Fibroblast of villous mesenchyme (primary cell): ENCODE results near the gene RABEP2. TPM values are rescaled to one million over a fixed set of nuclear protein-coding genes. Genes with fewer than 3 reads are reported as not detected.
"Not testable (repeated sequence)": the region's sequence is repeated elsewhere in the genome, so short reads cannot be mapped to it uniquely, and the experiment has no call there.

Experiments
- DNase-seq: peaks from one replicate; pipeline ENCODE4 v3.0.0-alpha.2; 2010; ENCODE audit warnings: low read depth
- H3K4me3 ChIP-seq: 2 replicates; pipeline ENCODE4 v1.5.1; 2011; ENCODE audit warnings: low read depth, mild to moderate bottlenecking, low read length
- total RNA-seq: library from RNA; depleted of rRNA; stranded (reverse); fragments of >200 nt; gene quantifications from 2 replicates; pipeline ENCODE4 v1.2.3, GENCODE V29; 2012
- TF ChIP-seq, protein P1 (sequence below): IDR thresholded peaks from 2 replicates; pipeline ENCODE4 v1.5.1; 2012; ENCODE audit warnings: low read depth, mild to moderate bottlenecking, low read length; ENCODE audit not compliant: insufficient read depth

The RABEP2 gene
- total RNA-seq, 1 donor: 29.4 TPM

DNA sequence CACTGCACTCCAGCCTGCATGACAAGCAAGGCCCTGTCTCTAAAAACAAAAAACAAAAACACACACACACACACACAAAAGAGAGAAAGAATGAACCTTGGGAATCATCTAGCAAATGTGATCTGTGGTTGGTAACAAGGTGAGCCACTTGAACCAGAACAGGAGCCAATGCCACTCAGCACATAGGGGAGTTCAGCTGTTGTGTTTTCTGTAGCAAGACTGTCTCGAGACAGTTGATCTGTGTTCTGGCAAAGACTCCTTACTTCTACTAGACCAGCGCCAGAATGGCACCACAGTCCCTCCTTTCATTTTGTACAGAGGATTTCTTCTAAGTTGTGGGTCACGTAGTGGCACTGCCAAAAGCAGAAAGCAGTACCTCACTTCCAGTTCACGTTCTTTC, 26.1 kb downstream of the RABEP2 start:
- no peak overlapping the region for H3K4me3 ChIP-seq
- TF ChIP-seq, protein P1, sequence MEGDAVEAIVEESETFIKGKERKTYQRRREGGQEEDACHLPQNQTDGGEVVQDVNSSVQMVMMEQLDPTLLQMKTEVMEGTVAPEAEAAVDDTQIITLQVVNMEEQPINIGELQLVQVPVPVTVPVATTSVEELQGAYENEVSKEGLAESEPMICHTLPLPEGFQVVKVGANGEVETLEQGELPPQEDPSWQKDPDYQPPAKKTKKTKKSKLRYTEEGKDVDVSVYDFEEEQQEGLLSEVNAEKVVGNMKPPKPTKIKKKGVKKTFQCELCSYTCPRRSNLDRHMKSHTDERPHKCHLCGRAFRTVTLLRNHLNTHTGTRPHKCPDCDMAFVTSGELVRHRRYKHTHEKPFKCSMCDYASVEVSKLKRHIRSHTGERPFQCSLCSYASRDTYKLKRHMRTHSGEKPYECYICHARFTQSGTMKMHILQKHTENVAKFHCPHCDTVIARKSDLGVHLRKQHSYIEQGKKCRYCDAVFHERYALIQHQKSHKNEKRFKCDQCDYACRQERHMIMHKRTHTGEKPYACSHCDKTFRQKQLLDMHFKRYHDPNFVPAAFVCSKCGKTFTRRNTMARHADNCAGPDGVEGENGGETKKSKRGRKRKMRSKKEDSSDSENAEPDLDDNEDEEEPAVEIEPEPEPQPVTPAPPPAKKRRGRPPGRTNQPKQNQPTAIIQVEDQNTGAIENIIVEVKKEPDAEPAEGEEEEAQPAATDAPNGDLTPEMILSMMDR: no peak
- DNase-seq: no peak

DNA sequence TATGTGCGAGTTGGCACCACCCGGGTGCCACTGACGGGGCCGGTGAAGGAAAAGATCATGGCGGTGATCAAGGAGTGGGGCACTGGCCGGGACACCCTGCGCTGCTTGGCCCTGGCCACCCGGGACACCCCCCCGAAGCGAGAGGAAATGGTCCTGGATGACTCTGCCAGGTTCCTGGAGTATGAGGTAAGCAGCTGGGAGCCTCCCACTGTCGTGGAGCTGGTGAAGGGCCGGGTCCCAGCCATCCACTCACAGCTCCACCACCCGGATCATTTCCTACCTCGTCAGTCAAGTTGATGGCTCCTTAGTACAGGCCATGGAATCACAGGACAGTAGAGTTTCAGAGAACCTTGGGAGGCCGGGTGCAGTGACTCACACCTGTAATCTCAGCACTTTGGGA, 26.8 kb downstream of the RABEP2 start:
- no peak overlapping the region for H3K4me3 ChIP-seq
- DNase-seq: no peak
- TF ChIP-seq, protein P1: no peak

DNA sequence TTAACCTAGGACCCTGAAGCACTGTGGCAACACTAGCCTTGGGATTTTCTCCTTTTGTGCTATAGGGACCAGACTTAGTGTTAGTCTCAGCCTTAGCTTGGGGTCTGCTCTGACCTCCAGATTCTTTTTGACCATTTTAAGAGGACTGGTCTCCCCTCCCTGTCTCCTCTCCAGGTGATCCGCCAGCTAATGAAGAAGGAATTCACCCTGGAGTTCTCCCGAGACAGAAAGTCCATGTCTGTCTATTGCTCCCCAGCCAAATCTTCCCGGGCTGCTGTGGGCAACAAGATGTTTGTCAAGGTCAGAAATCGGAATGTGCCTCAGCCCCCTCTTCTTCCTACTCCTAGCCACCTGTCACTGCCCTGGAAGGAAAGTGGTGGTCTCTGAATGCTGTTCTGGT, 27.2 kb downstream of the RABEP2 start:
- no peak for DNase-seq
- TF ChIP-seq, protein P1: no peak
- no peak overlapping the region for H3K4me3 ChIP-seq

DNA sequence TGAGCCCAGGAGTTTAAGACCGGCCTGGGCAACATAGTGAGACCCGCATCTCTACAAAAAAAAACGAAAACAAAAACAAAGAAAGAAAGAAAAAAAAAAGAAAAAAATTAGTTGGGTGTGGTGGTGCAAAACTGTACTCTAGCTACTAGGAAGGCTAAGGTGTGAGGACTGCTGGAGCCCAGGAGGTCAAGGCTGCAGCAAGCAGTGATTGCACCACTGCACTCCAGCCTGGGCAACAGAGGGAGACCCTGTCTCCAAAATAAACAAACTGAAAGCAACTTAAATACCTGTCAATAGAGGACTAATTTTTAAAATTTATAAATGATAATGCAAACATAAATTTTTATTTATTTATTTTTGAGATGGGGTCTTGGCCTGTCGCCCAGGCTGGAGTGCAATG, 29.4 kb downstream of the RABEP2 start:
- DNase-seq: no peak
- H3K4me3 ChIP-seq: no peak overlapping the region
- TF ChIP-seq, protein P1: no peak

DNA sequence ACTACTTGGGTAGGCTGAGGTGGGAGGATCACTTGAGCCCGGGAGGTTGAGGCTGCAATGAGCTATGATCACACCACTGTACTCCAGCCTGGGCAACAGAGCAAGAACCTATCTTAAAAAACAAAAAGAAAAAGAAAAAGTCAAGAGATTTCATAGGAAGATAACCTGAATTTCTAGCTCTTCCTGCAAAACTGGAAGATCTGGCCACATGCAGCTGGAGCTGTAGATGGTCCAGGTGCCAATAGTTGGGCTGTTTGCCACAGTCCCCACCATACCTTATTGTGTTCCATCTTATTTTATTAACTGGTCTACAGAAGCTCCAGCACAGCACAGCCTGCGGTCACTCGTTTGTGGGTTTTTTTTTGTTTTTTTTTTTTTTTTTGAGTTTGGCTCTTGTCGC, 31.7 kb downstream of the RABEP2 start:
- TF ChIP-seq, protein P1: no peak
- H3K4me3 ChIP-seq: no peak overlapping the region
- no peak for DNase-seq

DNA sequence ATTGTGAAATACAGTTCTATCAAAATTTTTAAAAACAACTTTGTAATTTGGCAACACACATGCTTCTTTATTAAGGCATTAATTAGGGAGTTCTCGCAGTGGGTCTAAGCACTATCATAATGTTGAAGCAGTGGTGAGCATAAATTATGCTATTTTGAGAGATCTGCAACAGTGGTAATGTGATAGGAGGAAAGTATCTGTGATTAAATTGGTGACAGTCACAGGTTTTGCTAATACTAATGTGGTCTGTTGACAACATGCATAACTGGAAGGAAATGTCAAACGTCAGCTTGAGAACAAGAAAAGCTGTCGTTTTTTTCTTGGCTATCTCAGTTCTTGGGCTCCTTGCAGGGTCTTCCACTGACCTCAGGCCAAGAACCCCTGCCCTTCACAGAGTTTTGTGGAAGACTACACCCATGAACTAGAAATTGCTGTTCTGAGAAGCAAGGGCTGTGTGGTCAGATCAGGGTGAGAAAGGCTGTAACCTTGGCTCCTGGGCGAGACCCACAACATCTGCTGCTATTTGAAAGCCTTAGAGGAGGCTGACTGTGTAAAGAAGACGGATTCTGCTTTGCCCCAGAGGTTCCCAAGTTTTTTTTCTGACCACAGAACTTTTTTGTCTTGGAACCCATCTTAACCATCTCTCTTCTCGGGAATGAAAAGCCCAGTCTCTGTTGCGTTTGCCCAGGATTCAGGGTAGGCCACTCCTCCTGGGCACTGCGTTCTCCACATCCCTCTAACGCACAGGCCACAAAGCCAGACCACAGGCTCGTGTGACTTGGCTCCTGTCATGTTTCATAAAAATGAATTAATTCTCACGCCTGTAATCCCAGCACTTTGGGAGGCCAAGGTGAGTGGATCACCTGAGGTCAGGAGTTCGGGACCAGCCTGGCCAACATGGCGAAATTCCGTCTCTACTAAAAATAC, 32.8 kb downstream of the RABEP2 start:
- H3K4me3 ChIP-seq: no peak overlapping the region
- DNase-seq: no peak
- TF ChIP-seq, protein P1: no peak

DNA sequence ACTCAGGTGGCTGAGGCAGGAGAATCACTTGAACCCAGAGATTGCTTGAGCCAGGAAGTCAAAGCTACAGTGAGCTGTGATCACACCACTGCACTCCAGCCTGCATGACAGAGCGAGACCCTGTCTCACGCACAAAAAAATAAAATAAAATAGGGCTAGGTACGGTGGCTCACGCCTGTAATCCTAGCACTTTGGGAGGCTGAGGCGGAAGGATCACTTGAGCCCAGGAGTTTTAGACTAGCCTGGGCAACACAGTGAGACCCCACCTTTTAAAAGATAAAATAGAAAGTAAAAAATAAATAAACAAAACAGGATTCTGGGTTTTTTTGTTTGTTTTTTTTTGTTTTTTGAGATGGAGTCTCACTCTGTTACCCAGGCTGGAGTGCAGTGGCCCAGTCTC, 34.7 kb downstream of the RABEP2 start:
- H3K4me3 ChIP-seq, DNase-seq: not testable (repeated sequence)
